HG03558 (cell line): ENCODE measurements around the gene HSPB6.
"Not testable (repeated sequence)": the region's sequence is repeated elsewhere in the genome, so short reads cannot be mapped to it uniquely, and the experiment has no call there.

ENCODE experiments used
- ATAC-seq: cut with Tn5 transposase; IDR thresholded peaks from one replicate; pipeline ENCODE4 v1.9.1; 2021; ENCODE audit warnings: moderate number of reproducible peaks; ENCODE audit not compliant: unreplicated experiment; ENCODE audit errors: extremely low read depth

Gene HSPB6

DNA sequence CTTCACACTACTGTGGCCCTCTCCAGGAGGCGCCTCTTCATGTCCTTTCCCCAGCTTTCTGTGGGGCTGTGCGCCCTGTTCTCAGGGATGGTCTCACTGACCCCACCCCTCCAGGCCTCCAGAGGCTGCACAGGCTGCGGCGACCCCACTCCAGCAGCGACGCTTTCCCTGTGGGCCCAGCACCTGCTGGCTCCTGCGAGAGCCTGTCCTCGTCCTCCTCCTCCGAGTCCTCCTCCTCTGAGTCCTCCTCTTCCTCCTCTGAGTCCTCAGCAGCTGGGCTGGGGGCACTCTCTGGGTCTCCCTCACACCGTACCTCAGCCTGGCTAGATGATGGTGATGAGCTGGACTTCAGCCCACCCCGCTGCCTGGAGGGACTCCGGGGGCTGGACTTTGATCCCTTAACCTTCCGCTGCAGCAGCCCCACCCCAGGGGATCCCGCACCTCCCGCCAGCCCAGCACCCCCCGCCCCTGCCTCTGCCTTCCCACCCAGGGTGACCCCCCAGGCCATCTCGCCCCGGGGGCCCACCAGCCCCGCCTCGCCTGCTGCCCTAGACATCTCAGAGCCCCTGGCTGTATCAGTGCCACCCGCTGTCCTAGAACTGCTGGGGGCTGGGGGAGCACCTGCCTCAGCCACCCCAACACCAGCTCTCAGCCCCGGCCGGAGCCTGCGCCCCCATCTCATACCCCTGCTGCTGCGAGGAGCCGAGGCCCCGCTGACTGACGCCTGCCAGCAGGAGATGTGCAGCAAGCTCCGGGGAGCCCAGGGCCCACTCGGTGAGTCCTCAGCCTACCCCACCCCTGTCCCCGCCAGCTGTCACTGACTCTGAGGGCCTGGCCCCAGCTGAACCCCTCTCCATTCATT lies 29.7 kb upstream of the HSPB6 start:
- no peak for ATAC-seq

DNA sequence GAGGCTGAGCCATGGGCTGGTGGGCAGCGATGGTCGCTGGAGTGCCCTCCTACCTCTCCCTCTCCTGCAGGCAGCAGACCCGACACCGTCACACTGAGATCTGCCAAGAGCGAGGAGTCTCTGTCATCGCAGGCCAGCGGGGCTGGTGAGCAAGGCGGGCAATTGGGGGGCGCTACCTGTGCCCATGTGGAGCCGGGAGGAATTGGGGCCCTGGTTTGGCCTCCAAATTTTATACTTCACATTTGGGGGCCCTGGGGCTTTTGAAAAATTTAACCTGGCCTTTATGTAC lies 28.5 kb upstream of the HSPB6 start:
- no peak for ATAC-seq

GRCh38 chr19:35784503-35785338 lies 27.9 kb upstream of the HSPB6 start:
- ATAC-seq: no peak

DNA sequence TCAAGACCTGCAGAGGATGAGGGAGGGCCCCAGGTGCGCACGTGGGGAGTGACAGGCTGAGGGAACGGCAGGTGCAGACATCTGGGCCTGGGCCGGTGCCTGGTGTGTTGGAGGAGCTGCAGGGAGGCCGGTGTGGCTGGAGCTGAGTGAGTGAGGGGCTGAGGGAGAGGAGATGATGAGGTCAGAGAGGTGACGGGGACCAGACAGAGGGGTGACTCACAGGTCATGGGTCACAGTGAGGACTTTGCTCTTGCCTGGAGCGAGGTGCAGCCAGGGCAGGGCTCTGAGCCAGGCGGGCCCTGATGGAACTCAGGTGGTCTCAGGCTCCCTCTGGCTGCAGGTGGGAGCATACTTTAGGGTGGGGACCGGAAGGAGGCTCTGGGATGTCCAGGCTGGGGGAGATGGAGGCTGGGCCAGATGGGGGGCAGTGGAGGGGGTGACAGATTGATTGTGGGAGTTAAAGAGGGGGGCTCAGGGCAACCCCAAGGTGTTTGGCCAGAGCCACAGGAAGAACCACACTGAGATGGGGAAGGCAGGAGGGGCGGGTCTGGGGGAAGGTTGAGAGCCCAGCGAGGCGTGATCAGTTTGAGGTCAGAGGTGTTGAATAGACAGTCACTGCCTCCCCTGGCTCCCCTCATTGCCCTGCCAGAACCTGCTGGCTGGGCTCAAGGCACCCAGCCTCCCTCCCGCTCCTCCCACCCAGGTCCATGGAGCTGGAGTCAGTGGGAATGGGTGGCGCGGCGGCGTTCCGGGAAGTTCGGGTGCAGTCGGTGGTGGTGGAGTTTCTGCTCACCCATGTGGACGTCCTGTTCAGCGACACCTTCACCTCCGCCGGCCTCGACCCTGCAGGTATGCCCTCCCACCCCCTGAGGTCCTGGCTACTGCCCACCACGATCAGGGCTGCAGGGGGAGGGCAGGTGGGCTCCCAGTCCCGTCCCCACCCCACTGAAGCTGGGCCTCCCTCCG lies 26.9 kb upstream of the HSPB6 start:
- no peak for ATAC-seq

GRCh38 chr19:35782589-35782988 lies 25.8 kb upstream of the HSPB6 start:
- ATAC-seq: no peak

- ATAC-seq: no peak
Measured at GRCh38 chr19:35781650-35782049, 24.8 kb upstream of the HSPB6 start.

DNA sequence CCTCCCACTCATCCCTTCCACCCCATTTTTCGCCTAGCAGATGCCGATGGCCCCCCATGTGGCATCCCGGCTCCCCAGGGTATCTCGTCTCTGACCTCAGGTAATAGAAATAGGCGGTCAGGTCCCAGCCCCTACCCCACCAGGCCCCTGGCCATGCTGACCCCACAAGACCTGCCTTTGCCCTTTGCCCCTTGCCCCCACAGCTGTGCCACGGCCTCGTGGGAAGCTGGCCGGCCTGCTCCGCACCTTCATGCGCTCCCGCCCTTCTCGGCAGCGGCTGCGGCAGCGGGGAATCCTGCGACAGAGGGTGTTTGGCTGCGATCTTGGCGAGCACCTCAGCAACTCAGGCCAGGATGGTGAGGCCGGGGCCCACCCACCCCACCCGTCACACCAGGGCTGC lies 23.9 kb upstream of the HSPB6 start:
- no peak for ATAC-seq

- ATAC-seq: no peak
Measured at GRCh38 chr19:35780058-35780457, 23.2 kb upstream of the HSPB6 start.

- no peak for ATAC-seq
Measured at GRCh38 chr19:35779033-35779432, 22.2 kb upstream of the HSPB6 start.

DNA sequence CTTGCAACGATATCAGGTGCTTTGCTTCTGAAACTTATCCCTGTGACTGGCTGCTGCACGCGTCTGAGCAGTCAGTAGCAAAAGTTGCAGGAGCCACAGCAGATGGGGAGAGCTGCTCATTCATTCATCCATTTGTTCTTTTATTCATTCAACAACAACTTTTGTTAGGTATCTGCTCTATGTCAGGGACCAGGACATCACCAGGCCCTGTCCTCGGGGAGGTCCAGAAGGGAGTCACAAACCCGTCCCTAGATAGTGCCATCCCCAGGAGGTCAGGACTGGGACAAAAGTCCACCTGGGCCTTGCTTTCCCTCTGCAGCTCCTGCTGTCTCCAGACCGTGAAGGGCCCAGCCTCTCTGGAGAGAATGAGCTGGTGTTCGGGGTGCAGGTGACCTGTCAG lies 21.1 kb upstream of the HSPB6 start:
- no peak for ATAC-seq

GRCh38 chr19:35777086-35777841 lies 20.4 kb upstream of the HSPB6 start:
- ATAC-seq: no peak

DNA sequence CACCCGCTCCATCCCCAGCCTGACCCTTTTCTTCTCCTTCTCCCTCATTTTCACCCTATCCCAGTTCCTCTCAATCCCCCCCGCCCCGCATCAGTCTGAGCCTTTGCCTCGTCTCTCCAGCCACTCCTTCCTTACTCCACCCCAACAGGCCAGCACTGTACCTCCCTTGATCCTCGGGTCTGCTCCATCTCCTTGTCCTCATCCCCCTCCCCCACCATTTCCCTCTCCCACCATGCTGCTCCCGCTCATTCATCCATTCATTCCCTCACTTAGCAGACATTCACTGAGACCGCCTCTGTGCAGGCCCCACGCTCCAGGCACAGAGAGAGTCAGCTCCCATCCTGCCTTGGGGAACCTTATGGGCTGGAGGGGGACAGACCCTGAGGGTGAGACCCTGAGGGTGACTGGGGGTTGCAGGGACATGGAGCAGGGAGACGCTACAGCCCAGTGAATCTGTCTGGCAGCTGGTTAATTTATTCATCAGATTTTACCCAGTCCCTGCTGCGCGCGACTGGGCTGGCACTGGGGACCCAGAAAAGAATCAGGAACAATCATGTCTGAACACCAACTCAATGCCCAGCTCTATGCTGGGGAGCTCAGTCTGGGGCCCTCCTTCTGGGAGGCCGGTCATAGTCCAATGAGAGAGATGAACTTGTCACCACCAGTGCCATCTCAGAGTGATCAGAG lies 19.4 kb upstream of the HSPB6 start:
- ATAC-seq: no peak

- peak; percentile 87 for ATAC-seq
Measured at GRCh38 chr19:35775298-35776101, 18.7 kb upstream of the HSPB6 start, which contains the start of gene ARHGAP33. TSS of gene ARHGAP33 (plus strand) at chr19:35775564. CDS start at chr19:35775659, 95 bp downstream.

DNA sequence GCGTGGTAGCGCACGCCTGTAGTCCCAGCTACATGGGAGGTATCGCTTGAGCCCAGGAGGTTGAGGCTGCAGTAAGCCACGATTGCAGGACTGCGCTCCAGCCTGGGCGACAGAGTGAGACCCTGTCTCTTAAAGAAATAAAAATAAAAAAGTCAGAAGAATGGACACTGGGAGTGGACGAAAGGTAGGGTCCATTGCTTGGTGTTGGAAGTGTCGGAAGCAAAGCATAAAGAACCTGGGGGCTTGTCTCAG lies 18.1 kb upstream of the HSPB6 start:
- ATAC-seq: no peak

DNA sequence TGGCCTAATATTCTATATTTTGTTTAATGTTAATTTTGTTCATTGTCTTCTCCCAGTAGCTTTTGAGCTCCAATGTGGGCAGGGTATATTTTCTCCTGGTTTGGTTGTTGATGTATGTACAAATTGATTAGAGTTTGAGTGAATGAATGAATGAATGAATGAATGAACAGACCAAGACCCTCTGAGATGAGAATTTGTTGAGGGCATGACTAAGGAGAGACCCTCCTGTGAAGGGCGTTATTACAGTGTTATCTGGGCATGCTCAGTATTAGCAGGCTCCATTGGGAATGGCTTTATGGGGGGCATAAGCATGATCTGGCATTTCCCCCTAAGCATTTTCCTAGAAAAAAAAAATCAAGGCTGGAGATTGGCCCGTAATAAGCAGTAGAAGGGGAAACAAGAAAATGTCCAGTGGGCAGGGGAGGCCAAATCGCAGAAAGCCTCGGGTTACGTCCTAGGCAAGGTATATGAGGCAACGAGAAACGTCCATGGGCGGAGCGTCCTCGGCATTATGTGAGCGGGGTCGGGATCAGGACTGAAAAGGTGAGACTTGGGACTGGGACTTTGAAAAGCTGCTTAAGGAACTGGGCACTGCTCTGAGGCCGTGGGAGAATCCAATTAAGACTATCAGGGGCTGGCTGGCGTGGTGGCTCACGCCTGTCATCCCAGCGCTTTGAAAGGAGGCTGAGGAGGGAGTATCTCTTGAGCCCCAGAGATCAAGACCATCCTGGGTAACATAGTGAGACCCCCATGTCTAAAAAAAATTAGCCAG lies 17.6 kb upstream of the HSPB6 start:
- no peak for ATAC-seq

- no peak for ATAC-seq
Measured at GRCh38 chr19:35773020-35773806, 16.4 kb upstream of the HSPB6 start.

DNA sequence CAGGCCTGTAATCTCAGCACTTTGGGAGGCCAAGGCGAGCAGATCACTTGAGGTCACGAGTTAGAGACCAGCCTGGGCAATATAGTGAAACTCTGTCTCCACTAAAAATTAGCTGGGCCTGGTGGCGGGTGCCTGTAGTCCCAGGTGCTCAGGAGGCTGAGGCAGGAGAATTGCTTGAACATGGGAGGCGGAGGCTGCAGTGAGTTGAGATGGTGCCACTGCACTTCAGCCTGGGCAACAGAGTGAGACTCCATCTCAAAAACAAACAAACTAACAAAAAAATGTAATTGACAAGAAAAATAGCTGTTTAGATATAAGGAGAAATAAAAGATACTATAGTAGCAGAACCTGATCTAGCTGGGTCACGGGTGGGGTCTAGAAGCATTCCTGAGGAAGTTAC lies 15.5 kb upstream of the HSPB6 start:
- not testable (repeated sequence) for ATAC-seq
